ENCODE data around the gene PTPRN2.

DNA sequence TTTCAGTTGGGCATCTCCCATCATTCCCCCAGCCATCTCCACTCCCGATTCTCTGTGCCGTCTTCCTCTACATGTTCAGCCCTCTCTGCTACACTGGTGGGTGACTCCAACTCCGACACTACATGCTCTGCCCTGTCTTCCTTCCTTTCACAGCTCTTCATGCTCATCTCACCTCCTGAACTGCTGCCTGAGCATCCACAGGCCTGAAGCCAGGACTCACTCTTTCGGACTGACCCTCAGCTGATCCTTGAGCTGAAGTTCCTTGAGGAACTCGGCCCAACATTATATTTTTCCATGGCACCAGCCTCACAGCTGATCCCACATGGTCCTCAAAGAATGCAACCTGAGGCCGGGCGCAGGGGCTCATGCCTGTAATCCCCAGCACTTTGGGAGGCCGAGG is 538.4 kb downstream of the PTPRN2 start:
- TF ChIP-seq, protein P1, sequence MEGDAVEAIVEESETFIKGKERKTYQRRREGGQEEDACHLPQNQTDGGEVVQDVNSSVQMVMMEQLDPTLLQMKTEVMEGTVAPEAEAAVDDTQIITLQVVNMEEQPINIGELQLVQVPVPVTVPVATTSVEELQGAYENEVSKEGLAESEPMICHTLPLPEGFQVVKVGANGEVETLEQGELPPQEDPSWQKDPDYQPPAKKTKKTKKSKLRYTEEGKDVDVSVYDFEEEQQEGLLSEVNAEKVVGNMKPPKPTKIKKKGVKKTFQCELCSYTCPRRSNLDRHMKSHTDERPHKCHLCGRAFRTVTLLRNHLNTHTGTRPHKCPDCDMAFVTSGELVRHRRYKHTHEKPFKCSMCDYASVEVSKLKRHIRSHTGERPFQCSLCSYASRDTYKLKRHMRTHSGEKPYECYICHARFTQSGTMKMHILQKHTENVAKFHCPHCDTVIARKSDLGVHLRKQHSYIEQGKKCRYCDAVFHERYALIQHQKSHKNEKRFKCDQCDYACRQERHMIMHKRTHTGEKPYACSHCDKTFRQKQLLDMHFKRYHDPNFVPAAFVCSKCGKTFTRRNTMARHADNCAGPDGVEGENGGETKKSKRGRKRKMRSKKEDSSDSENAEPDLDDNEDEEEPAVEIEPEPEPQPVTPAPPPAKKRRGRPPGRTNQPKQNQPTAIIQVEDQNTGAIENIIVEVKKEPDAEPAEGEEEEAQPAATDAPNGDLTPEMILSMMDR (conservative IDR thresholded peaks at IDR 0.05 in 1 of 2, IDR thresholded peaks at IDR 0.05 in 1 of 2; ENCODE audit: extremely low read depth in 1 of 2, insufficient read depth in 1 of 2, low read depth in 1 of 2, low read length in 2 of 2): no peak
- no peak for TF ChIP-seq EZH2 (IDR thresholded peaks at IDR 0.05; ENCODE audit: borderline replicate concordance, low read length)

Data from mammary epithelial cell (primary cell).